ENCODE data around the gene ZC3H11A.
"Not testable (repeated sequence)": the region's sequence is repeated elsewhere in the genome, so short reads cannot be mapped to it uniquely, and the experiment has no call there.

Gene ZC3H11A

DNA sequence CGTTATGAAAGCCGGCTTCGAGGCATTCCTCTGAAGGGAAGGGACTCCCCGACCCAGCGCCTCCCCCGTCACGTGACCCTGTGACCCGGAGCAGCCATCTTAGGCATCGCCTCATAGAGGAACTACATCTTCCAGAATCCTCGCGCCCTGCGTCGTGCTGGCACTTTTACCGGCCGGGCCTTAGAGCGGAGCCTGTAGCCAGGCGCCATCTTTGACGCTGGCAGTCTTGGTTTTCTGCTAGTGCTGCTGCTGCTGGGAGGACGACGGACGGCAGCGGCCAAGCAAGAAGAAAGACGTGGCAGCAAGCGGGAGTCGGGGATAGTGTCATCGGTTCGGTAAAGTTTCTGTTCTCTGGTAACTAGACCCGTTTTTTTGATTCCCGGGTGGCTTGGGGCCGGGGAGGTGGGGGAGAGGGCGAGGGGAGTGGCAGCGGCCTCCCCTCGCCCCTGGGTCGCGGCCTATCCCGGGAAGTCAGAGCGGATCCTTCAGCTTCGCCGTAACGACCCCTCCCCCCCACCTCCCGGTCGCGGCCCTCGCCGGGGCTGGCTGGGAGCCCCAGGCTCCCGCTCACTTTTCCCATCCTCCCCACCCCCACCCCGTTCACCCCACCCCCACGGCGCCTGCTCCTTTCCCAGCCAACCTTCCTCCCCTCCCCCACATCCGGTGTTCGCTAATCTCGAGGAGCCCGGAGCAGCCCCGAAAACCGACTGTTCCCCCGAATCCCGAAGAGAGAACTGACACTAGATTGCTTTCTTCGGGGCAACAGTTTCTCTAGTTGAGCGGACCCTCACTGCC lies at the start of gene ZC3H11A, which contains the start of gene ZBED6:
TSS of gene ZC3H11A (plus strand) at position 183 of the 795 bp plus-strand sequence. CDS start 21,448 bp downstream, outside the sequence.
TSS of gene ZBED6 (plus strand) at position 183 of the 795 bp plus-strand sequence. CDS start 1,900 bp downstream, outside the sequence.
- DNase-seq, result peak; percentile 97
- peaks cover 15 to 34% of the 10 kb centered on the region in 2 donors for H3K4me1 Mint-ChIP-seq
- peak within 1 kb of the TSS; percentile 99 for H3K27ac Mint-ChIP-seq
- no peaks in the 10 kb centered on the region for H3K9me3 Mint-ChIP-seq
- peak; percentile 99 for ATAC-seq (replicated peaks)
- H3K4me3 Mint-ChIP-seq, result peak within 1 kb of the TSS; percentile 95 to 97
- no peaks in the 10 kb centered on the region for H3K27me3 Mint-ChIP-seq
- H3K36me3 Mint-ChIP-seq, result peaks cover 18 to 23% of the 10 kb centered on the region in 2 donors

DNA sequence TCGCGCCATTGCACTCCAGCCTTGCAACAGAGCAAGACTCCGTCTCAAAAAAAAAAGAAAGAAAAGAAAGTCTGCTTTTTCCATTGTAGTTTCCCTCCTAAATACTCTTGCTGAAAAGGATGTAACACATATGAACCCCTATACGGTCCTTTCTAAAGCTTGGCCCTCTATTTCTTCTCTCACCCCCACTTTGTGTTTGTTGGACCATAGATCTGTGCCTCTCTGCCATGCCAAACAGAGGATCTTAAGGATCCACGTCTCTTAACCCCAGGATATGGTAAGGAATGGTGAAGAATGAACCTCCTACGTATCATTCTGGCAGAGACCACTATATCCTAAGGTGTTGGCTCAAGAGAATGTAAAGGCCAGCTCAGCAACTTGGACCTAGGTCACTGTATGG lies 49.1 kb upstream of the ZC3H11A start:
- H3K36me3 Mint-ChIP-seq, result no peaks in the 10 kb centered on the region
- H3K4me1 Mint-ChIP-seq, result peaks cover 12% of the 10 kb centered on the region in 2 donors
- no peak overlapping the region for H3K4me3 Mint-ChIP-seq
- DNase-seq (no peak), ATAC-seq (replicated peaks) (no peak)
- H3K9me3 Mint-ChIP-seq, result peaks cover 0 to 2% of the 10 kb centered on the region in 2 donors
- H3K27me3 Mint-ChIP-seq, result no peaks in the 10 kb centered on the region
- H3K27ac Mint-ChIP-seq, result no peak overlapping the region

DNA sequence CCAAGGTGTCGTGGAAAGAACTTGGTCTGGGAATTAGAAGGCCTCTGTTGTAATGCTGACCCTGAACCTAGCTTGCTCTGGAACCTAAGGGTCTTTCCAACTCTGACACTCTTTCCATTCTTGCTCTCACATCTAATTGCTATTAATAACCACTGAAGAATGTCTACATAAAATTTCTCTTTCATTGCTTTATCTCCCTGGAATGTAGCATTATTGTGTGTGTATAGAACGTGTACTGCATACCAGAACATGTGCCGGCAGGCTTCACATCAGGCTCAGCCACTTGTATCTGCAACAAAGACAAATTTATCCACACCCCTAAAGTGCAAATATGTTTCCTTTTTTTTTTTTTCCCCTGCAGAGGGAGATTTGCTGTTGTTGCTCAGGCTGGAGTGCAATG lies 44.4 kb upstream of the ZC3H11A start:
- DNase-seq (no peak), ATAC-seq (replicated peaks) (no peak)
- Mint-ChIP-seq H3K27ac (no peak overlapping the region), H3K4me1 (peaks cover 16 to 22% of the 10 kb centered on the region in 2 donors), H3K9me3 (peaks cover 0 to 2% of the 10 kb centered on the region in 2 donors), H3K4me3 (no peak overlapping the region), H3K36me3 (no peaks in the 10 kb centered on the region), H3K27me3 (no peaks in the 10 kb centered on the region)

DNA sequence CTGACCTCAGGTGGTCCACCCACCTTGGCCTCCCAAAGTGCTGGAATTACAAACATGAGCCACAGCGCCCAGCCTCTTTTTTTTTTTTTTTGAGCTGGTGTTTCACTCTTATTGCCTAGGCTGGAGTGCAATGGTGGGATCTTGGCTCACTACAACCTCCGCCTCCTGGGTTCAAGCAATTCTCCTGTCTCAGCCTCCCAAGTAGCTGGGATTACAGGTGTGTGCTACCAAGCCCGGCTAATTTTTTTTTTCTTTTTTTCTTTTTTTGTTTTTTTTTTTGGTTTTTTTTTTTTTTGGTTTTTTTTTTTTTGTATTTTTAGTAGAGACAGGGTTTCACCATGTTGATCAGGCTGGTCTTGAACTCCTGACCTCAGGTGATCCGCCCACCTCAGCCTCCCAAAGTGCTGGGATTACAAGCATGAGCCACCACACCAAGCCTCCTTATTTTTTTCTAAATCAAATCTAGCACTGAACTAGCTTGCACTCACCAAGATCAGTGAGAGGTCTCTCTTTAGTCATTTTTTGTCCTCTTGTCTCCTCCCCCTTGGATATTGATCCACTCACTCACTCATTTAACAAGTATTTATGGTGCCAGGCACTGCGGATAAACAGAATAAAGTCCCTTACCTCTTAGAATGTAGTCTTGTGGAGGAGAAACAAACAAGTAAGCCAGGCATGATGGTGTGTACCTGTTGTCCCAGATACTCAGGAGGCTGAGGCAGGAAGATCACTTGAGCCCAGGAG lies 43.6 kb upstream of the ZC3H11A start:
- not testable (repeated sequence) for H3K27ac Mint-ChIP-seq; H3K9me3 Mint-ChIP-seq; H3K36me3 Mint-ChIP-seq; ATAC-seq (replicated peaks); DNase-seq; H3K4me3 Mint-ChIP-seq; H3K27me3 Mint-ChIP-seq
- H3K4me1 Mint-ChIP-seq, result peaks cover 18 to 22% of the 10 kb centered on the region in 2 donors

DNA sequence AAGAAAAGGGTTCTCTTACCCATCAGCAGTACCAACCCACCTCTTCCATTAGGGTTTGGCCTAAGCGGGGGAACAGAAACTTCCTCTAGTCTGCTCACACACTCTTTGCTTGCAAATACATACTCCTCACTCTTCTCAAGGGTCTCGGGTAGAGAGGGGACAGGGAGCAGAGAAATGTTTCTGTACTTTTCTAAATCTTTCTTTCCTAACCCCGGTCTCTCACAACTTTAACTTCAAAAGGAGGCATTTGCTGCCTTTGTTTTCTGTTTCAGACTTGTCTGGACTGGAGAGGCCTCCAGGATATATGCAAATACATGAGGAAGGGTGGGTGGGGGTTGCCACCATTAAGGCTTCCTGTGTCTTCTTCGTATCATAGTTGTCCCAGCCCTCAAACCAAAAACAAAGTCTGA lies 41.0 kb upstream of the ZC3H11A start:
- peak; percentile 74 to 75 for ATAC-seq (replicated peaks)

DNA sequence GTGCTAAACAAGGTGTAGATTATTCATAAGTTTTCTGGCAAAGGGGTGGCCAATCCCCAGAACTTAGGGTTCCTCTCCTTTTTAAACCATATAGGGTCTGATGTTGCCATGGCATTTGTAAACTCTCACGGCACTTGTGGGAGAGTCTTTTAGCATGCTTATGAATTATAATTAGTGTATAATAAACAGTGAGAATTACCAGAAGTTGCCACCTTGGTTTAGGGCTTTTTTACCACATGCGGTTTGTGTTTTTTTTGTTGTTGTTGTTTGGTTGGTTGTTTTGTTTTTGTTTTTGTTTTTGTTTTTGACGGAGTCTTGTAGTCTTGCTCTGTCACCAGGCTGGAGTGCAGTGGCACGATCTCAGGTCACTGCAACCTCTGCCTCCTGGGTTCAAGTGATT lies 39.4 kb upstream of the ZC3H11A start:
- ATAC-seq (replicated peaks) (no peak), DNase-seq (no peak)
- Mint-ChIP-seq H3K27me3 (no peaks in the 10 kb centered on the region), H3K4me1 (peaks cover 18 to 22% of the 10 kb centered on the region in 2 donors), H3K27ac (no peak overlapping the region), H3K36me3 (no peaks in the 10 kb centered on the region), H3K4me3 (no peak overlapping the region), H3K9me3 (no peaks in the 10 kb centered on the region)

More for the DNA sequence above, 41.0 kb upstream of the ZC3H11A start:
- Mint-ChIP-seq H3K27ac (peak overlapping the region; percentile 83), H3K27me3 (no peaks in the 10 kb centered on the region), H3K4me1 (peaks cover 18 to 22% of the 10 kb centered on the region in 2 donors), H3K9me3 (no peaks in the 10 kb centered on the region), H3K36me3 (no peaks in the 10 kb centered on the region), H3K4me3 (peak overlapping the region; percentile 26 to 65)
- DNase-seq, result peak; percentile 27

DNA sequence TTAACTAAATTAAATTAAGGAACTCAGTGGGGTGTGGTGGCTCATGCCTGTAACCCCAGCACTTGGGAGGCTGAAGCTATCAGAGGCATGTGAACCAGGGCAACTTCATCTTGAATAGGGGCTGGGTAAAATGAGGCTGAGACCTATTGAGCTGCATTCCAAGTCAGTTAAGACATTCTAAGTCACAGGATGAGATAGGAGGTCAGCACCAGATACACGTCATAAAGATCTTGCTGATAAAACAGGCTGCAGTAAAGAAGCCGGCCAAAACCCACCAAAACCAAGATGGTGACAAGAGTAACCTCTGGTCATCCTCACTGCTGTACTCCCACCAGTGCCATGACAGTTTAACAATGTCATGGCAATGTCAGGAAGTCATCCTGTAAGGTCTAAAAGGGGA lies 36.7 kb upstream of the ZC3H11A start:
- peaks cover 14 to 17% of the 10 kb centered on the region in 2 donors for H3K4me1 Mint-ChIP-seq
- H3K36me3 Mint-ChIP-seq; ATAC-seq (replicated peaks); H3K9me3 Mint-ChIP-seq; H3K27me3 Mint-ChIP-seq; DNase-seq; H3K27ac Mint-ChIP-seq; H3K4me3 Mint-ChIP-seq: not testable (repeated sequence)

DNA sequence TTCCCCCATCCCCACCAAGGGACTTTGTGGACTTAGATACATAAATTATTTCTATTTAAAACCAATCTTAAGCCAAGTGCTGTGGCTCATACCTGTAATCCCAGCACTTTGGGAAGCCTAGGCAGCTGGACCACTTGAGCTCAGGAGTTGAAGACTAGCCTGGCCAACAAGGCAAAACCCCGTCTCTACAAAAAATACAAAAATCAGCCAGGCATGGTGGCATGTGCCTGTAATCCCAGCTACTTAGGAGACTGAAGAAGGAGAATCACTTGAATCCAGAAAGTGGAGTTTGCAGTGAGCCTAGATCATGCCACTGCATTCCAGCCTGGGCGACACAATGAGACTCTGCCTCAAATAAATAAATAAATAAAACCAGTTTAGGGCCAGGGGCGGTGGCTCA lies 34.9 kb upstream of the ZC3H11A start:
- ATAC-seq (replicated peaks) (no peak), DNase-seq (no peak)
- Mint-ChIP-seq H3K27ac (no peak overlapping the region), H3K9me3 (no peaks in the 10 kb centered on the region), H3K27me3 (no peaks in the 10 kb centered on the region), H3K4me1 (peaks cover 14 to 16% of the 10 kb centered on the region in 2 donors), H3K4me3 (no peak overlapping the region), H3K36me3 (no peaks in the 10 kb centered on the region)

DNA sequence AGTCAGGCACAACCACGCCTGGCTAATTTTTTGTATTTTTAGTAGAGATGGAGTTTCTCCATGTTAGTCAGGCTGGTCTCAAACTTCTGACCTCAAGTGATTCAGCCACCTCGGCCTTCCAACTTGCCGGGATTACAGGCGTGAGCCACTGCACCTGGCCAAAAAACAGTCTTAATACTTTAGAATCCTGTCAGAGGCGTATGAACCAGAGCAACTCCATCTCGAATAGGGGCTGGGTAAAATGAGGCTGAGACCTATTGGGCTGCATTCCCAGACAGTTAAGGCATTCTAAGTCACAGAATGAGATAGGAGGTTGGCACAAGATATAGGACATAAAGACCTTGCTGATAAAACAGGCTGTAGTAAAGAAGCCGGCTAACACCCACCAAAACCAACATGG lies 33.5 kb upstream of the ZC3H11A start:
- H3K9me3 Mint-ChIP-seq; H3K27me3 Mint-ChIP-seq; DNase-seq; H3K4me3 Mint-ChIP-seq; H3K36me3 Mint-ChIP-seq; ATAC-seq (replicated peaks); H3K27ac Mint-ChIP-seq: not testable (repeated sequence)
- H3K4me1 Mint-ChIP-seq, result peaks cover 12 to 16% of the 10 kb centered on the region in 2 donors

DNA sequence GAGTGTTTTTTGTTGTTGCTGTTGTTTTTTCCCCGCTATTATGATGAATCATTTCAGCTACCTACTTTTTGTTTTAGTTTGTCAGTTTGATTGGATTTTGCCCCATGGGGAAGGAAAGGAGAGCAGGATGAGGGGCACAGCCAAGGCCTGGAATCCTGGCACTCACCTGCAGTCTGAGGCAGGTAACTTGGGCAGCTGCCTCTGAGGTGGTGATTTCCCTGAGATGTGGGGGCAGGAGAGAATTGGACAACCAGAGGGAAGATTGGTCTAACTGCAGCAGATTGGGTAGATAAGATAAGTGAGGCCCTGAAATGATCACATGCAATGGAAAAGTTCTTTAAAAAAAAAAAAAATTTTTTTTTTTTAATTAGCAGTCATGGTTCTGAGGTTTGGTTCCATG lies 31.9 kb upstream of the ZC3H11A start:
- Mint-ChIP-seq H3K9me3 (no peaks in the 10 kb centered on the region), H3K4me1 (peaks cover 16 to 21% of the 10 kb centered on the region in 2 donors), H3K4me3 (no peak overlapping the region), H3K36me3 (peaks cover 0 to 4% of the 10 kb centered on the region in 2 donors), H3K27me3 (peaks cover 0 to 5% of the 10 kb centered on the region in 2 donors), H3K27ac (peak overlapping the region; percentile 78)
- ATAC-seq (replicated peaks), result no peak
- no peak for DNase-seq

DNA sequence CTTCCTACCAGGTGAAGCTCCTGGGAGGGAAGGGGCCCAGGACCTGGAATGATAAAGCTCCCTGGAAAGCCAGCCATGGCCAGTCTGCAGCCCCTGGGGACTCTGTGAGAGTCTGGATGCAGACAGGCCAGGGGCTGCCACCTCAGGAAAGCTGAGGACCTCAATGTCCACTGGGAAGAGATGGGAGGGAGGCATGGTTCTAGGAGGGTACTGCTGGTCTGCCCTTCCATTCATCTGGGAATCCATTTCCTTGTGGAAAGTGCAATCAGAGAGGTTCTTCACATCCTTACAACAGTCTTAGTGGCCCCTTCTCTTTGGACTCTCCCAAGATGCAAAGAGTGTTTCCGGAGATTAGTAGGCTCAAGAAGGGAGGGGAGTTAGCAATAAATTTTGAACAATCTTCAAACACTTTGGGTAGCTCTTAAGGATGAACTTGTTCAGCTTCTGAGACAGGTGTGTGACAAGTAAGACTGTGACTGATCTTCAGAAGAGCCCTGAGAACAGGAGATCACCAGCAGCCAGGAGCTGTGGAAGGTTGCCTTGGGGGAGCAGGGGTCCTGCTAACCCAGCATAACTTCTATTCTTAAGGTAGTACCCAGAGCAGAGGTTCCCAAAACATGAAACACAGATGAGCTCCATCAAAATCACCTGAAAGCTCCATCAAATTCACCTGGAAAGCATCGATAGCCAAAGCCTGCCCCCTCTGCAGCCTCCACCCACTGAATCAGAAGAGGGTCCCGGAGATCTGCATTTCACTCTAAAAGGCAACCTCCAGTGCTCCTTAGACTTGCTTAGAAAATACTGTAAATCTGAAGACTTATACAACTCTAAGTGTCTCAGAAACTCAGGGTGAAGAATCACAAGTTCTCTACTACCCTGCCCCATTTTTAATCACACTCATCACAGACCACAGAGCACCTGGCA lies 31.1 kb upstream of the ZC3H11A start:
- Mint-ChIP-seq H3K27ac (peak overlapping the region; percentile 97), H3K36me3 (peaks cover 0 to 5% of the 10 kb centered on the region in 2 donors), H3K27me3 (peaks cover 0 to 6% of the 10 kb centered on the region in 2 donors), H3K4me3 (peak overlapping the region; percentile 77 to 84), H3K4me1 (peaks cover 20 to 24% of the 10 kb centered on the region in 2 donors), H3K9me3 (no peaks in the 10 kb centered on the region)
- ATAC-seq (replicated peaks) (peak; percentile 47 to 51), DNase-seq (no peak)

DNA sequence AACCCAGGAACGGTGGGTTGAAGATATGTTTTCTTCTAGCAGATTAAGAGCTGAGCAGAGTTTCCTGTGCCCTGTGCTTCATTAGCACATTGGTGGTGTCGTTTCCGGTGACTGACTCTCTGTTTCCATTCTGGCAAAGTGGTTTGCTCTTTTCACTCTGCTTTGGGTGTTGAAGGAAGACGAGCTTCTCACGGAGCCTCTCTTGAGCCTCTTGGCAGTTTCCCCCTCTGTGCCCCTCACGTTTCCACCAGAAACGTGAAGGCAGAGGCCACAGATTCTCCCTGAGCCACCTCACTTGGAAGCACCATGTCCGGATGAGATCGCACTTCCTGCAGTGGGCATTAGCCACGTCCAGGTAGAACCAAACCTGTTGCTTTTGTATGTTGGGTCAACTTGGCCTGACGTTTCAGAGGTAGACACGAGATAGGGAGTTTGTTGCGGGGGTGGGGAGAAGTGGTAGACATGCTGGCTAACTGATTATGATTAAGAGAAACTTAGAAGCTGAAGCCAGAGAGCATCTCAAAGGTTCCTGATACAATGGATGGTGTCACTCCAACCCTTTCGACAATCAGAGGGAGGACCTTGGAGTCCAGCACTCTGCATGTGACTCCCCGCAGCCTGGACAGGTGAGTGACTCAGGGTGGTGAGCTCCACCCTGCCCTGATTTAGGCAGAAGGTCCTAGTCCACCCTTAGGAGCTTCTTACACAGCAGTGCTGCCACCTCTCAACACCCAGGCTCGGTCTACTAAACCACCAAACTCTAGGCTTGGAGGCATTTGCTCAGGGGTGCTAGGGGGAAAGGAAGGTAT lies 30.2 kb upstream of the ZC3H11A start, which contains the start of gene LAX1:
TSS of gene LAX1 (plus strand) at position 155 of the 809 bp plus-strand sequence. CDS start at position 538, 383 bp downstream.
- DNase-seq (peak; percentile 42), ATAC-seq (replicated peaks) (peak; percentile 88 to 89)
- Mint-ChIP-seq H3K4me1 (peaks cover 22 to 24% of the 10 kb centered on the region in 2 donors), H3K4me3 (peak within 1 kb of the TSS; percentile 77 to 84), H3K27ac (peak within 1 kb of the TSS; percentile 97), H3K9me3 (no peaks in the 10 kb centered on the region), H3K36me3 (peaks cover 0 to 5% of the 10 kb centered on the region in 2 donors), H3K27me3 (peaks cover 0 to 6% of the 10 kb centered on the region in 2 donors)

DNA sequence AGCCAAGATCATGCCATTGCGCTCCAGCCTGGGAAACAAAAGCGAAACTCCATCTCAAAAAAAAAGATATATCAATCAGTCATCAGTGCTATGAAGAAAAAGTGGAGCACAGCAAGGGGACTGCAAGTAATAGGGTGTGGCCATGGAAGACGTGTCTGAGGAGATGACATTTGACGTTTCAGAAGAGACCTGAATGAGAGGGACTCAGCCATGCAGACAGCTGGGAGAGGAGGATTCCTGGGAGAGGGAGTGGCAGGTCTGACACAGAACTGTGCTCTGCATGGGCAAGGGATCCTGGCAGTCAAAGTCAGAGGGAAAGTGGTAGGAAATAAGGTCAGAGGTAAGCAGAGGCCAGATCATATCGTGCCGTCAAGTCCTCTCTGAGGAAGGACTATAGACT lies 27.2 kb upstream of the ZC3H11A start:
- no peak for ATAC-seq (replicated peaks)
- Mint-ChIP-seq H3K9me3 (no peaks in the 10 kb centered on the region), H3K4me1 (peaks cover 22 to 23% of the 10 kb centered on the region in 2 donors), H3K27me3 (peaks cover 0 to 10% of the 10 kb centered on the region in 2 donors), H3K36me3 (peaks cover 0 to 9% of the 10 kb centered on the region in 2 donors), H3K4me3 (no peak overlapping the region), H3K27ac (no peak overlapping the region)
- no peak for DNase-seq

Data from stimulated activated naive B cell treated with anti-CD40 and anti-IgM and Interleukin-4, amounts not matched to agents 10 μg/mL and 1 μg/mL and 100 μg/mL, for 72 hours (primary cell).